ENCODE data around the gene NDUFA11.
"Not testable (repeated sequence)": the region's sequence is repeated elsewhere in the genome, so short reads cannot be mapped to it uniquely, and the experiment has no call there.

DNA sequence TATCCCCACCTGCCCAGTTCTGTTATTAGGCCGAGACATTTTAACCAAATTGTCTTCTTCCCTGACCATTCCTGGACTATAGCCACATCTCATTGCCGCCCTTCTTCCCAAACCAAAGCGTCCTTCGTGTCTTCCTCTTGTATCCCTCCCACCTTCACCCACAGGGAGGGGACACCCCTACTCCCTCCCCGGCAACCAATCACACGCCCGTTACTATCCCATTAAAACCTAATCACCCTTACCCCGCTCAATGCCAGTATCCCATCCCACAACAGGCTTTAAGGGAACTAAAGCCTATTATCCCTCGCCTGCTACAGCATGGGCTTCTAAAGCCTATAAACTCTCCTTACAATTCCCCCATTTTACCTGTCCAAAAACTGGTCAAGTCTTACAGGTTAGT, 48.4 kb downstream of the NDUFA11 start:
- TF ChIP-seq EZH2 (IDR thresholded peaks at IDR 0.05; ENCODE audit: borderline replicate concordance, low read depth, low read length, severe bottlenecking); CTCF (IDR thresholded peaks at IDR 0.05; ENCODE audit: borderline replicate concordance, extremely low read depth, low read length, poor library complexity, severe bottlenecking): not testable (repeated sequence)

Measured in DND-41 (cell line).